Loucy (cell line): ENCODE measurements around the gene PPP1R15A.
"Not testable (repeated sequence)": the region's sequence is repeated elsewhere in the genome, so short reads cannot be mapped to it uniquely, and the experiment has no call there.

Experiments used
- H2AFZ ChIP-seq: fragments of 200-600 bp; sonication (generic); 2 replicates; pipeline ENCODE4 v1.6.0; 2016; ENCODE audit warnings: antibody characterized with exemption, mild to moderate bottlenecking, low read length, moderate library complexity
- H3F3A ChIP-seq: fragments of 200-600 bp; 2 replicates; pipeline ENCODE4 v1.6.0; 2016; ENCODE audit warnings: antibody characterized with exemption, low read depth, mild to moderate bottlenecking
- H3K27me3 ChIP-seq: fragments of 200-600 bp; sonication (generic); 2 replicates; pipeline ENCODE4 v1.6.1; 2014; ENCODE audit warnings: low read length, mild to moderate bottlenecking; ENCODE audit not compliant: insufficient read depth, poor library complexity, severe bottlenecking
- H3K36me3 ChIP-seq: fragments of 200-600 bp; sonication (generic); 2 replicates; pipeline ENCODE4 v1.6.1; 2016; ENCODE audit warnings: low read length; ENCODE audit not compliant: insufficient read depth
- H3K4me1 ChIP-seq: fragments of 200-600 bp; sonication (generic); 2 replicates; pipeline ENCODE4 v1.5.1; 2014; ENCODE audit warnings: low read length, mild to moderate bottlenecking; ENCODE audit not compliant: insufficient read depth, poor library complexity, severe bottlenecking
- H3K4me2 ChIP-seq: fragments of 200-600 bp; sonication (generic); 2 replicates; pipeline ENCODE4 v1.6.0; 2014; ENCODE audit warnings: antibody characterized with exemption, low read length, low read depth, mild to moderate bottlenecking; ENCODE audit not compliant: poor library complexity, severe bottlenecking
- H3K4me3 ChIP-seq: fragments of 200-600 bp; sonication (generic); 2 replicates; pipeline ENCODE4 v1.5.1; 2014; ENCODE audit warnings: low read length, mild to moderate bottlenecking, mixed read lengths; ENCODE audit not compliant: poor library complexity, severe bottlenecking
- H3K79me2 ChIP-seq: fragments of 200-600 bp; sonication (generic); 2 replicates; pipeline ENCODE4 v1.6.1; 2014; ENCODE audit warnings: low read length; ENCODE audit not compliant: insufficient read depth
- H3K9ac ChIP-seq: fragments of 200-600 bp; sonication (generic); 2 replicates; pipeline ENCODE4 v1.6.0; 2014; ENCODE audit warnings: mild to moderate bottlenecking, low read depth, low read length, moderate library complexity; ENCODE audit not compliant: poor library complexity, severe bottlenecking
- H3K9me2 ChIP-seq: fragments of 200-600 bp; sonication (generic); replicated peaks from 2 replicates; pipeline ENCODE4 v1.6.1; 2016; ENCODE audit warnings: low read depth, low read length, mixed read lengths
- H3K9me3 ChIP-seq: fragments of 200-600 bp; sonication (generic); 2 replicates; pipeline ENCODE4 v1.6.1; 2014; ENCODE audit warnings: mild to moderate bottlenecking, antibody characterized with exemption, low read length, low read depth; ENCODE audit not compliant: insufficient read depth
- H4K20me1 ChIP-seq: fragments of 200-600 bp; sonication (generic); 2 replicates; pipeline ENCODE4 v1.6.0; 2014; ENCODE audit warnings: antibody characterized with exemption, low read length, mild to moderate bottlenecking; ENCODE audit not compliant: insufficient read depth, poor library complexity, severe bottlenecking
- EZH2phosphoT487 ChIP-seq: fragments of 200-600 bp; IDR thresholded peaks from 2 replicates; pipeline ENCODE4 v1.6.1; 2018; ENCODE audit warnings: antibody characterized with exemption, mild to moderate bottlenecking, moderate library complexity, borderline replicate concordance
- TF ChIP-seq, protein P1 (sequence below): fragments of 200-600 bp; sonication (generic); conservative IDR thresholded peaks from 2 replicates; pipeline ENCODE4 v1.5.1; 2014; ENCODE audit warnings: mild to moderate bottlenecking, antibody characterized with exemption, low read length

The PPP1R15A gene

DNA sequence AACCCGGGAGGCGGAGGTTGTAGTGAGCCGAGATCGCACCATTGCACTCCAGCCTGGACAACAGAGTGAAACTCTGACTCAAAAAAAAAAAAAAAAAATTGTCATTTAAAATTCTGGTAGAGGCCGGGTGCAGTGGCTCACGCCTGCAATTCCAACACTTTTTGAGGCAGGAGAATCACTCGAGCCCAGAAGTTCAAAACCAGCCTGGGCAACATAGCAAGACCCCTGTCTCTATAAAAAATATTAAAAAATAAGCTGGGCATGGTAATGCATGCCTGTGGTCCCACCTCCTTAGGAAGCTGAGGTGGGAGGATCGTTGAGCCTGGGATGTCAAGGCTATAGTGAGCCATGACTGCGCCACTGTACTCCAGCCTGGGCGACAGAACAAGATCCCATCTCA lies 34.1 kb downstream of the PPP1R15A start:
- Histone ChIP-seq H3K9ac (no peak overlapping the region), H3K9me2 (no peaks in the 10 kb centered on the region), H3K4me1 (peaks cover 7% of the 10 kb centered on the region), H4K20me1 (no peaks in the 10 kb centered on the region), H2AFZ (no peak overlapping the region), H3K27me3 (no peaks in the 10 kb centered on the region), H3K9me3 (no peaks in the 10 kb centered on the region), H3F3A (no peaks in the 10 kb centered on the region), H3K79me2 (peaks cover 5% of the 10 kb centered on the region; the same call in 1 of the 2 replicates), H3K4me3 (no peak overlapping the region), H3K36me3 (peaks cover 3% of the 10 kb centered on the region; the same call in 1 of the 2 replicates), H3K4me2 (no peak overlapping the region)
- TF ChIP-seq, protein P1, sequence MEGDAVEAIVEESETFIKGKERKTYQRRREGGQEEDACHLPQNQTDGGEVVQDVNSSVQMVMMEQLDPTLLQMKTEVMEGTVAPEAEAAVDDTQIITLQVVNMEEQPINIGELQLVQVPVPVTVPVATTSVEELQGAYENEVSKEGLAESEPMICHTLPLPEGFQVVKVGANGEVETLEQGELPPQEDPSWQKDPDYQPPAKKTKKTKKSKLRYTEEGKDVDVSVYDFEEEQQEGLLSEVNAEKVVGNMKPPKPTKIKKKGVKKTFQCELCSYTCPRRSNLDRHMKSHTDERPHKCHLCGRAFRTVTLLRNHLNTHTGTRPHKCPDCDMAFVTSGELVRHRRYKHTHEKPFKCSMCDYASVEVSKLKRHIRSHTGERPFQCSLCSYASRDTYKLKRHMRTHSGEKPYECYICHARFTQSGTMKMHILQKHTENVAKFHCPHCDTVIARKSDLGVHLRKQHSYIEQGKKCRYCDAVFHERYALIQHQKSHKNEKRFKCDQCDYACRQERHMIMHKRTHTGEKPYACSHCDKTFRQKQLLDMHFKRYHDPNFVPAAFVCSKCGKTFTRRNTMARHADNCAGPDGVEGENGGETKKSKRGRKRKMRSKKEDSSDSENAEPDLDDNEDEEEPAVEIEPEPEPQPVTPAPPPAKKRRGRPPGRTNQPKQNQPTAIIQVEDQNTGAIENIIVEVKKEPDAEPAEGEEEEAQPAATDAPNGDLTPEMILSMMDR: no peak
- no peak for TF ChIP-seq EZH2phosphoT487

DNA sequence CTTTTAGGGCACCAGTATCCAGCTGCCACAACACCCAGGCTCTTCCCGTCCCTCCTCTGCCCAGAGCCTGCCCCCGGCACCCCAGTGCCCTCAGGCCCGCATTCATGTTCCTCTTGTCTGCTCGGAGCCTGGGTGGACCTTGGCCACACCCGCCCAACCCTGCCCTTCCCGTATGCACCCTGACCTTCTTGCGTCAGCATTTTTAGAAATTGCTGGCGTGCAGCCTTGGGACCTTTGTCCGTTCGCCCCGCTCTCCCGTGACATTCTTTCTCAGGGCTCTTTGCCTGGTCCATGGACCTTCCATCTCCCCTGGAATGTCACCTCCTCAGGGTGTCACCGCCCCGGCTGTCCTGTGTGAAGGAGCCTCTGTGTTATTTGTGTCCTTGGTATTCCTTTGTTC lies 35.5 kb downstream of the PPP1R15A start:
- Histone ChIP-seq H3K27me3 (no peaks in the 10 kb centered on the region), H3K4me2 (no peak overlapping the region), H3K9ac (no peak overlapping the region), H3K9me2 (no peaks in the 10 kb centered on the region), H3K36me3 (peaks cover 11% of the 10 kb centered on the region; the same call in 1 of the 2 replicates), H3K4me1 (no peaks in the 10 kb centered on the region), H3K4me3 (no peak overlapping the region), H3K9me3 (no peaks in the 10 kb centered on the region), H3K79me2 (no peaks in the 10 kb centered on the region), H2AFZ (no peak overlapping the region), H3F3A (no peaks in the 10 kb centered on the region), H4K20me1 (no peaks in the 10 kb centered on the region)
- TF ChIP-seq EZH2phosphoT487: no peak
- TF ChIP-seq, protein P1: no peak

DNA sequence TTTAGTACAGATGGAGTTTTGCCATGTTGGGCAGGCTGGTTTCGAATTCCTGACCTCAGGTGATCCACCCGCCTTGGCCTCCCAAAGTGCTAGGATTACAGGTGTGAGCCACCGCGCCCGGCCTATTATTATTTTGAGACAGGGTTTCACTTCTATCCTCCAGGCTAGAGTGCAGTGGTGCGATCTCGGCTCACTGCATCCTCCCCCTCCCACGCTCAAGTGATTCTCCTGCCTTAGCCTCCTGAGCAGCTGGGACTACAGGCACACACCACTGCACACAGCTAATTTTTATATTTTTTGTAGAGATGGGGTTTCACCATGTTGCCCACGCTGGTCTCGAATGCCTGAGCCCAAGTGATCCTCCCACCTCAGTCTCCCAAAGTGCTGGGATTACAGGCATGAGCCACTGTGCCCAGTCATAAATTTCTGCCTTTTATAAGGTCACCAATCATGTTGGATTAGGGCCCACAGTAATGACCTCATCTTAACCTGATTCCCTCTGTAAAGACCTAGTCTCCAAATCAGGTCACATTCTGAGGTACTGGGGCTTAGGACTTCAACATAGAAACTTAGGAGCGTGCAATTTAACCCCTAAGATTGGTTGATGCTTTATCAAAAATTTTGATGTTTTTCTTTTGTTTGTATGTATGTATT lies 37.3 kb downstream of the PPP1R15A start:
- peaks cover 21% of the 10 kb centered on the region; the same call in 1 of the 2 replicates for H3K36me3 ChIP-seq
- not testable (repeated sequence) for H3F3A ChIP-seq, H3K4me3 ChIP-seq, H3K4me2 ChIP-seq, H3K9me3 ChIP-seq, H2AFZ ChIP-seq, H3K4me1 ChIP-seq, H3K79me2 ChIP-seq, H3K27me3 ChIP-seq, H3K9me2 ChIP-seq, H4K20me1 ChIP-seq, H3K9ac ChIP-seq

DNA sequence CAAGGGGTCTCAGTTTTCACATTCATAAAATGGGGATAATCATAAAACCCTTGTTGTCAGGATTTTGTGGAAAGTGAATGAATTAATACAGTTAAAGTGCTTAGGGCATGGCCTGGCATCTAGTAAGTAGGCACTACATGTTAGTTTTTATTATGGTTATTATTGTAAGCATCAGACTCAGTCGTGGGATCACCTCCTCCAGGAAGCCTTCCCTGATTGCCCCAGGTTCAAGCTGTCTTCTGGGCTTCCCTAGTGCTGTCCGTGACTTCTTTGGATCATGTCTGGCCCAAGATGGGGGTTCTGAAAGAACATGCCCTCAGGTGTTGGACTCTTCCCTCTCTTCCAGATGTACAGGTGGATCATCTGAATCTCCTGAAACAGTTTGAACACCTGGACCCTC lies 38.6 kb downstream of the PPP1R15A start:
- Histone ChIP-seq H3K36me3 (peaks cover 21% of the 10 kb centered on the region; the same call in 1 of the 2 replicates), H3K4me2 (no peak overlapping the region), H2AFZ (no peak overlapping the region), H4K20me1 (no peaks in the 10 kb centered on the region), H3K9me2 (no peaks in the 10 kb centered on the region), H3K79me2 (no peaks in the 10 kb centered on the region), H3K4me3 (no peak overlapping the region), H3K9me3 (no peaks in the 10 kb centered on the region), H3K9ac (no peak overlapping the region), H3F3A (no peaks in the 10 kb centered on the region), H3K27me3 (no peaks in the 10 kb centered on the region), H3K4me1 (no peaks in the 10 kb centered on the region)
- TF ChIP-seq, protein P1: no peak
- no peak for TF ChIP-seq EZH2phosphoT487
